ENCODE data around the gene DSCAM. TPM values are rescaled to one million over a fixed set of nuclear protein-coding genes. Genes with fewer than 3 reads are reported as not detected.

DSCAM gene
- total RNA-seq, 2 experiments from 2014 or later, result not detected

DNA sequence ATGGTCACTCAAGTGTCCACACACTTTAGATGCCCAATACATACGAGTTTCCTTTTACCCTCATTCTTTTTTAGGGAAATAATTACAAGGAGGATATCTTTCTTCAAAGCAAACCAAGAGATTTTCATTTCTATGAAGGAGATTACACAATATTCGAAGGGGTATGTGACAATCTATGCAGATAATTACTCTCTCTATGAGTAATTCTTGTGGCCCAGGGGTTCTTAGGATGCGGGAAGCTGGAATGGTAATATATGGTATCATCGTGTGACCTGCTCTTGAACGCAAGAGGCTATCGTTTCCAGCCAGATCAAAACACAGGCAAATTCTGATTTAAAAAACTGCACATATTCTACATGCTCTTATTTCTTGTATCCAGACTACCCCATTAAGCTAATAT, 14.6 kb downstream of the DSCAM start:
- H3K27ac ChIP-seq (ENCODE audit: low read depth in 1 of 2, low read length in 2 of 2), result no peak overlapping the region
- no peak overlapping the region for H3K4me3 ChIP-seq (ENCODE audit: low read length)
- Mint-ChIP-seq H3K36me3 (ENCODE audit: low read depth) (no peaks in the 10 kb centered on the region), H3K27me3 (peaks cover 11% of the 10 kb centered on the region), H3K27ac (no peak overlapping the region), H3K4me1 (ENCODE audit: low read depth) (no peaks in the 10 kb centered on the region), H3K4me3 (no peak overlapping the region), H3K9me3 (no peaks in the 10 kb centered on the region)
- no peaks in the 10 kb centered on the region for H3K9me3 ChIP-seq (ENCODE audit: control insufficient read depth in 1 of 2, insufficient read depth in 1 of 2, low read length in 2 of 2)
- intact Hi-C loops (cut with DNase I, micrococcal nuclease), result no loop called here
- ATAC-seq (ENCODE audit: poor library complexity), result no peak
- ChIA-PET CTCF (no interaction called here), POLR2A (no interaction called here)
- H3K36me3 ChIP-seq (ENCODE audit: insufficient read depth, low read length), result no peaks in the 10 kb centered on the region
- no peaks in the 10 kb centered on the region for H3K27me3 ChIP-seq (ENCODE audit: control insufficient read depth in 1 of 2, insufficient read depth in 2 of 2, low read length in 2 of 2)
- TF ChIP-seq, protein P1, sequence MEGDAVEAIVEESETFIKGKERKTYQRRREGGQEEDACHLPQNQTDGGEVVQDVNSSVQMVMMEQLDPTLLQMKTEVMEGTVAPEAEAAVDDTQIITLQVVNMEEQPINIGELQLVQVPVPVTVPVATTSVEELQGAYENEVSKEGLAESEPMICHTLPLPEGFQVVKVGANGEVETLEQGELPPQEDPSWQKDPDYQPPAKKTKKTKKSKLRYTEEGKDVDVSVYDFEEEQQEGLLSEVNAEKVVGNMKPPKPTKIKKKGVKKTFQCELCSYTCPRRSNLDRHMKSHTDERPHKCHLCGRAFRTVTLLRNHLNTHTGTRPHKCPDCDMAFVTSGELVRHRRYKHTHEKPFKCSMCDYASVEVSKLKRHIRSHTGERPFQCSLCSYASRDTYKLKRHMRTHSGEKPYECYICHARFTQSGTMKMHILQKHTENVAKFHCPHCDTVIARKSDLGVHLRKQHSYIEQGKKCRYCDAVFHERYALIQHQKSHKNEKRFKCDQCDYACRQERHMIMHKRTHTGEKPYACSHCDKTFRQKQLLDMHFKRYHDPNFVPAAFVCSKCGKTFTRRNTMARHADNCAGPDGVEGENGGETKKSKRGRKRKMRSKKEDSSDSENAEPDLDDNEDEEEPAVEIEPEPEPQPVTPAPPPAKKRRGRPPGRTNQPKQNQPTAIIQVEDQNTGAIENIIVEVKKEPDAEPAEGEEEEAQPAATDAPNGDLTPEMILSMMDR (IDR thresholded peaks at IDR 0.05), result no peak
- DNase-seq, result no peak
- H3K4me1 ChIP-seq (ENCODE audit: insufficient read depth, low read length), result no peaks in the 10 kb centered on the region

DNA sequence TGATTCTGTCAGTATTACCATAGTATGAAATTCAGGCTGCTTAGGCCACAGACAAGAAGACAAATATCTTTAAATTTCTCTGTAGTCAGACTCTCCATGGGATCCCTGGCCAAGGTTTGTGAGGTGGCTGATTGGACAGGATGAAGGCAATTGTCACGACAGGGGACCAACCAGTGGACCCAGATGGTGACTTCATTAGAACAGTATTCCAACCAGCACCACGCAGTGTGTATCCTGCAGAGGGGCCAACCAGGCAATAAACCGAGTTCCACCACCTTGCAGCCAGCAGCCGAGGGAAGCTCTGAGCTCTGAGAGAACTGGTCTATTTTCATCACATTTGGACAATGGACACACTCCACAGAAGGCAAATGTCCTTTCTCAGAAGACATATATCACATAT, 16.1 kb downstream of the DSCAM start:
- no peaks in the 10 kb centered on the region for H3K27me3 ChIP-seq (ENCODE audit: control insufficient read depth in 1 of 2, insufficient read depth in 2 of 2, low read length in 2 of 2)
- no peak overlapping the region for H3K4me3 Mint-ChIP-seq
- ATAC-seq (ENCODE audit: poor library complexity) (no peak), DNase-seq (no peak)
- no peaks in the 10 kb centered on the region for H3K4me1 ChIP-seq (ENCODE audit: insufficient read depth, low read length)
- no peak overlapping the region for H3K4me3 ChIP-seq (ENCODE audit: low read length)
- no peaks in the 10 kb centered on the region for H3K4me1 Mint-ChIP-seq (ENCODE audit: low read depth)
- POLR2A ChIA-PET, result no interaction called here
- TF ChIP-seq, protein P1 (IDR thresholded peaks at IDR 0.05), result no peak
- CTCF ChIA-PET, result no interaction called here
- H3K36me3 ChIP-seq (ENCODE audit: insufficient read depth, low read length), result no peaks in the 10 kb centered on the region
- intact Hi-C loops (cut with DNase I, micrococcal nuclease), result no loop called here
- H3K36me3 Mint-ChIP-seq (ENCODE audit: low read depth), result no peaks in the 10 kb centered on the region
- H3K9me3 Mint-ChIP-seq, result no peaks in the 10 kb centered on the region
- peaks cover 4% of the 10 kb centered on the region for H3K27me3 Mint-ChIP-seq
- no peak overlapping the region for H3K27ac Mint-ChIP-seq
- H3K9me3 ChIP-seq (ENCODE audit: control insufficient read depth in 1 of 2, insufficient read depth in 1 of 2, low read length in 2 of 2), result peaks cover 0 to 4% of the 10 kb centered on the region in 2 experiments
- no peak overlapping the region for H3K27ac ChIP-seq (ENCODE audit: low read depth in 1 of 2, low read length in 2 of 2)

DNA sequence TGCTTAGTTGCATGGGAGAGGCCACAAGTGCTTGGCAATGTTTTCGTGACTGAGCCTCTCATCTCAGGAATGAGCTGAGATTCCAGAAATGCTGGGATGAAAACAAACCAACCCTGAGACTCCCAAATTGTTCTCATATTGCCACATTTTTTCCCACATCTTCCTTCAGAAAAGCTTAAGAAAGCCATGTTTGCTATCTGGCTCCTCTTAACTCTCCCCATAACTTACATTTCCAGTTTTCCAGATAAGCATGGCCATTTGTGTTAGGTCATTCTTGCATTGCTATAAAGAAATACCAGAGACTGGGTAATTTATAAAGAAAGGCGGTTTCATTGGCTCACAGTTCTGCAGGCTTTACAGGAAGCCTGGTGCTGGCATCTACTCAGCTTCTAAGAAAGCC, 17.2 kb downstream of the DSCAM start:
- H3K4me1 Mint-ChIP-seq (ENCODE audit: low read depth), result no peaks in the 10 kb centered on the region
- H3K36me3 Mint-ChIP-seq (ENCODE audit: low read depth), result no peaks in the 10 kb centered on the region
- peaks cover 0 to 4% of the 10 kb centered on the region in 2 experiments for H3K9me3 ChIP-seq (ENCODE audit: control insufficient read depth in 1 of 2, insufficient read depth in 1 of 2, low read length in 2 of 2)
- ATAC-seq (ENCODE audit: poor library complexity) (no peak), DNase-seq (no peak)
- H3K36me3 ChIP-seq (ENCODE audit: insufficient read depth, low read length), result no peaks in the 10 kb centered on the region
- no peak overlapping the region for H3K4me3 Mint-ChIP-seq
- H3K27me3 Mint-ChIP-seq, result peaks cover 5% of the 10 kb centered on the region
- no peak overlapping the region for H3K27ac ChIP-seq (ENCODE audit: low read depth in 1 of 2, low read length in 2 of 2)
- CTCF ChIA-PET, result no interaction called here
- H3K4me1 ChIP-seq (ENCODE audit: insufficient read depth, low read length), result no peaks in the 10 kb centered on the region
- no peak overlapping the region for H3K27ac Mint-ChIP-seq
- POLR2A ChIA-PET, result no interaction called here
- H3K27me3 ChIP-seq (ENCODE audit: control insufficient read depth in 1 of 2, insufficient read depth in 2 of 2, low read length in 2 of 2), result no peaks in the 10 kb centered on the region
- H3K4me3 ChIP-seq (ENCODE audit: low read length), result no peak overlapping the region
- TF ChIP-seq, protein P1 (IDR thresholded peaks at IDR 0.05), result no peak
- intact Hi-C loops (cut with DNase I, micrococcal nuclease), result no loop called here
- no peaks in the 10 kb centered on the region for H3K9me3 Mint-ChIP-seq
